Rectal smooth muscle tissue (tissue), 1 donor: ENCODE results near the gene SPTBN2.

ENCODE experiments used
- H3K27ac ChIP-seq: one replicate; pipeline ENCODE4 v1.7.0; 2013; ENCODE audit warnings: low read depth, low read length, inconsistent platforms
- H3K27me3 ChIP-seq: one replicate; pipeline ENCODE4 v1.7.0; 2013; ENCODE audit warnings: low read length; ENCODE audit not compliant: control insufficient read depth, insufficient read depth
- H3K36me3 ChIP-seq: one replicate; pipeline ENCODE4 v1.7.0; 2013; ENCODE audit warnings: low read length; ENCODE audit not compliant: control insufficient read depth, insufficient read depth
- H3K4me1 ChIP-seq: one replicate; pipeline ENCODE4 v1.7.0; 2013; ENCODE audit warnings: low read length; ENCODE audit not compliant: control insufficient read depth, insufficient read depth
- H3K4me3 ChIP-seq: one replicate; pipeline ENCODE4 v1.7.0; 2013; ENCODE audit warnings: low read length
- H3K9ac ChIP-seq: one replicate; pipeline ENCODE4 v1.7.0; 2013; ENCODE audit warnings: low read length

SPTBN2 gene

DNA sequence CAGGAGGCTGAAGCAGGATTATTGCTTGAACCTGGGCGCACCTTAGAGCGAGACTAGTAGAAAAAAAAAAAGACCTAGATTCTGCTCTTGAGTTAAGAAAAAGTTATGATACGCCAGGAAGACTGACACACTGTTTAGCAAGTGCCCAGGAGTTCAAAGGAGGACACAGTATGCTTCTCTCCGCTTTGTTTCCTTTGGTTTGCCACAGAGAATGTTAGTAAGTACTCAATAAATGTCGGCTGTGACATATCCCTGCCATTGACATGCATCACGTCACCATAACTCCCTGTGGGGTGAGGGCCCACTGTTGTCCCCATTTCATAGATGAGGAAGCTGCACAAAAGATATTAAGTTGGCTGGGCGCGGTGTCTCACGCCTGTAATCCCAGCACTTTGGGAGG lies 7.1 kb downstream of the SPTBN2 start:
- no peaks in the 10 kb centered on the region for H3K4me1 ChIP-seq

DNA sequence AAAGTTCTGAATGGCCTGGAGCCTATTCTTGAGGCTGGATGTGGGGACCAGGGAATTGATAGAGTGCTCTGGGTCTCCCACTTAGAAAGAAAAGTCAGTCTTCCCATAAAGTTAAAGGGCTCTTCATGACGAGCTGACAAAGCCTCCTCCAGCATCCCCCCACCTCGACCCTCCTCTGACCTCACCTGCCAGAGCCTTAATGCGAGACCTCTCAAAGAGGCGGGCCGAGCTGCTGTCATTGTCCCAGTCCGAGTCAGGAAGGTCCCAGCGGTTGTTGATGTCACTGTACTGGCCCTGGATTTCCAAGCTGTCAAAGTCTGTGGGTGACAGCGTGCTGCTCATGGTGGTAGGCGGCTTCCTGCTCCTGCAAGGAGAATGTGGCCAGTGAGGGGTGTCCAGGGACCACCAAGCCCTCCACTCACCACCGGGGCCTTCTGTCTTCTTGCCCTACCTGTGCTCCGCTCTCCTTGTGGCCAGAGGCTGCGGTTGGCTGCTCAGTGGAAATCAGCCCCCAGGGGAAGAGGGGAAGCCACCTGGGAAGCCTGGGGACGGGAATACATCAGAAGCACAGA lies 8.0 kb downstream of the SPTBN2 start:
- no peak overlapping the region for H3K4me3 ChIP-seq
- no peak overlapping the region for H3K9ac ChIP-seq
- H3K27ac ChIP-seq = no peak overlapping the region
- peaks cover 4% of the 10 kb centered on the region for H3K27me3 ChIP-seq
- H3K4me1 ChIP-seq = no peaks in the 10 kb centered on the region
- H3K36me3 ChIP-seq = no peaks in the 10 kb centered on the region

More for the DNA sequence above, 7.1 kb downstream of the SPTBN2 start:
- Histone ChIP-seq H3K9ac (no peak overlapping the region), H3K4me3 (no peak overlapping the region), H3K36me3 (no peaks in the 10 kb centered on the region), H3K27me3 (peaks cover 7% of the 10 kb centered on the region), H3K27ac (no peak overlapping the region)

DNA sequence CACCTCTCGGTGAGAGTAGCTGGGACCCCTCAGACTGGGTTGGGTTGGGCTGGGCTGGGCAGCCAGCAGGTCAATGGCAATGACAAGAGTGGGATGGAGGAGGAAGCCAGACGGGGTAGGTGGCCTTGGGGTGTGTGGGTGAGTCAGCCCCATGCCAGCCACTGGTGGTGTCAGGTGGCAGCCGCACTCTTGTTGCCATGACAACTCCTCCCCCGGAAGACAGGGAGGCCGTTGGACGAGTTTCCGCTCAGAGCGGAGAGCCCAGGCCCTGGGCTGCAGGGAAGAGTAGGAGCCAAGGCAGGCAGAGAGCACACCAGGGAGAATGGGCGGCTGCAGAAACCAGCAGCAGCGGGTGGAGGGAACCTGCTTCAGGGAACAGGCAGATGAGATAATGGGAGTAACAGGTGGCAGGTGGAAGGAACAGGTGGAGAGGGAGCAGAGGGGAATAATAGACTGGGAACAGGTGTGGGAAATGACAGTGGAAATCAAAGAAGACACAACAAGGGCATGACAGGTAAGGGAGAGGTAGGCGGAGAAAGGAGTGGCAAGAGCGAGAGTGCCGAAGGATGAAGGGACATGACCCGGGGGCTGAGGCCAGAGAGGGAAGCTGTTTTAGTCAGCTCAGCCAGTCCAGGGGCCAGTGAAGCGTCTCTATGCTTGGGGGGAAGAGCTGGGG lies 8.7 kb downstream of the SPTBN2 start:
- peaks cover 4% of the 10 kb centered on the region for H3K27me3 ChIP-seq
- H3K4me3 ChIP-seq = no peak overlapping the region
- H3K27ac ChIP-seq = no peak overlapping the region
- H3K9ac ChIP-seq = no peak overlapping the region
- H3K36me3 ChIP-seq = no peaks in the 10 kb centered on the region
- no peaks in the 10 kb centered on the region for H3K4me1 ChIP-seq

DNA sequence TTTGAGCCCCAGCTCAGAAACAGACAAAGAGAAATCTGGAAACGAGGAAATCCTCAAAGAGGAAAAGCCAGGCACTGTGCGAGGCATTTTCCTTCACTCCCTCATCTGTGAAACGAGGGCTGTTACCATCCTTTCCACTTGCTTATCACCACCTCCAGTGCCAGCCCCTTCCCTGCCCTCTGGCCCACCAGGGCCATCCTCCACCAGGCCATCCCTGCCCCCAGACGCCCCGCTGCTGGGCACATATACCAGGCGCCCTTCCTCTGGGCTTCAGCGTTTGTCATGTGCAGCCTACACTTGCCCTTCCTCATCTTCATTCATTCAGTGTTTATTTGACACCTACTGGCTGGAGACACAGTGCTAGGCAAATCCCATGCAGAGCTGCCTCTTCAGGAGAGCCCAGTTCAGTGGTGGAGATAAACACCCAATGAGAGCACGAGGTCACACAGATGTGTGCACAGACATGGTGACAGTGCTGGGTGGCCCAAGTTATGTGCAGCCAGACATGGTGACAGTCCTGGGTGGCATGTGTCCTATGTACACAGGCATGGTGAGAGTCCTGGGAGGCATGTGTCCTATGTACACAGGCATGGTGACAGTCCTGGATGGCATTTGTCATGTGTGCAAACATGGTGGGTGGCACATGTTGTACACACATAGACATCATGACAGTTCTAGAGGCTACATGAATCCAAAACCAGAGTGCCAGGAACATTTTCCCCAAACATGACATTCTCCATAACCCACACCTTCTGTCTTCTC lies 9.7 kb downstream of the SPTBN2 start:
- no peaks in the 10 kb centered on the region for H3K36me3 ChIP-seq
- H3K27ac ChIP-seq = no peak overlapping the region
- no peak overlapping the region for H3K9ac ChIP-seq
- no peak overlapping the region for H3K4me3 ChIP-seq
- no peaks in the 10 kb centered on the region for H3K4me1 ChIP-seq
- H3K27me3 ChIP-seq = peaks cover 1% of the 10 kb centered on the region

DNA sequence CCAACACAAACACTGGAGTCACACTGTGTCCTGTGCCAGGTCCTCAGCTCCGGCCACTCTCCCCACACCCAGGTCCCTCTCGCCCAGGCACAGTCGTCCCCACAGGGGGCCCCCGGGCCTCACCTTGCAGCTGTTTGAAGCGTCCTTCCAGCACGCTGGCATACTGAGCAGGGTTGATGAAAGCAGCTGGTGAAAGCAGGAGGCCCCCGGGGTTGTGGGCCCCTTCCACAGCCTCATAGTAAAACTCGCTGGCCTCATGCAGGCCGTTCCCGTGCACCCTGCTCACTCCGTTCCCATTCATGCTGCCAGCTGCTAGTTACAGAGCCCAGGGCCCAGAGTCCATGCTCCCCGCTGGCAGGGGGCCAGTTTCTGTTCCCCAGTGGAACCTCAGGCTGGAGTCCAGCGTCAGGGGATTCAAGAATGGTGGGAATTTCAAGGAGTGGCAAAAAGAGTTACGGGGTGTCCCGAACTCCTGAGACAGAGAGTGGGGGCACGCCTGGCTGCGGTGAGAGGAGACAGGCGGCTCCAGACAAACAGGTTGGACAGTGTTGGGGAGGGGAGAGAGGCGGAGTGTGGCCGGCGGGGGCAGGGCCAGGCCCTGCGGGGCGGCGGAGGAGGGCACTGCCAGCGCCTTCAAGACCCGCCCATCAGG lies 10.6 kb downstream of the SPTBN2 start:
- Histone ChIP-seq H3K27me3 (no peaks in the 10 kb centered on the region), H3K4me1 (no peaks in the 10 kb centered on the region), H3K9ac (no peak overlapping the region), H3K4me3 (no peak overlapping the region), H3K36me3 (no peaks in the 10 kb centered on the region), H3K27ac (no peak overlapping the region)

DNA sequence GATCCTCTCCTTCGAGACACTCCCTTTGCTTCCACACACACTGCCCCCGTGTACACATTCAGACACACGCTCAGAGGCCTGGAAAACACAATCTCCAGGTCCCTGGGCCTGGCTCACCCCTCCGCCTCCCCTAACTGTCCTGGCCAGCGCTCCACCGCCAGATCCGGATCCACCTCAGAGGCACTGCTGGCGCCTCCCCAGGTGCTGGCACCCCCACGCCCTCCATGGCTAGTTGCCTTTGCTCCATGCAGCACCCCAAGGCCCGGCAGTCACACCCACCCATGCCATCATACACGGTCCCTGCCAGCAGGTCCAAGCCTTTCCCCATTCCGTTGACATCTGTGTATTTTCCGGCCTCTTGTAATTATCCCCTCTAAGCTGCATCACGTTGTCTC lies 11.1 kb downstream of the SPTBN2 start:
- H3K9ac ChIP-seq = no peak overlapping the region
- H3K27me3 ChIP-seq = no peaks in the 10 kb centered on the region
- no peak overlapping the region for H3K4me3 ChIP-seq
- H3K4me1 ChIP-seq = no peaks in the 10 kb centered on the region
- no peak overlapping the region for H3K27ac ChIP-seq
- H3K36me3 ChIP-seq = no peaks in the 10 kb centered on the region

DNA sequence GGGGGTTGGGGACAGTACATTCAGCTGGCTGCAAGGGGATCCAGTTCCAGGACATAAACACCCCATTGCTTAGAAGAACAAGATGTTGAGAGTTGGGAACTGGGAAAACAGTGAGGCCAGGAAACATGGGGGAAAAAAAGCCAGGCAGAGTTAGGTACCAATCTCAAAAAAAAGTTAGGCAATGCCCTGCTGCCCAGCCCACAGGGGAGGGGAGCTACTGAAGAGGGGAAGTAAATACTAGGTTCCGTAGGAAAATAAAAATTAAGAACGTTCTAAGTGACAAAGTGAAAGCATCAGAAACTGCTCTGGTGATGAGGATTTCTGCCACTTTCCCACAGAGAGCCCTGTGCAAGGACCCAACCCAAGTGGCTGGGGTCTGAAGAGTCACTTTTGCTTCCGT lies 12.0 kb downstream of the SPTBN2 start:
- H3K36me3 ChIP-seq = no peaks in the 10 kb centered on the region
- H3K27ac ChIP-seq = no peak overlapping the region
- H3K27me3 ChIP-seq = no peaks in the 10 kb centered on the region
- no peaks in the 10 kb centered on the region for H3K4me1 ChIP-seq
- H3K9ac ChIP-seq = no peak overlapping the region
- no peak overlapping the region for H3K4me3 ChIP-seq

DNA sequence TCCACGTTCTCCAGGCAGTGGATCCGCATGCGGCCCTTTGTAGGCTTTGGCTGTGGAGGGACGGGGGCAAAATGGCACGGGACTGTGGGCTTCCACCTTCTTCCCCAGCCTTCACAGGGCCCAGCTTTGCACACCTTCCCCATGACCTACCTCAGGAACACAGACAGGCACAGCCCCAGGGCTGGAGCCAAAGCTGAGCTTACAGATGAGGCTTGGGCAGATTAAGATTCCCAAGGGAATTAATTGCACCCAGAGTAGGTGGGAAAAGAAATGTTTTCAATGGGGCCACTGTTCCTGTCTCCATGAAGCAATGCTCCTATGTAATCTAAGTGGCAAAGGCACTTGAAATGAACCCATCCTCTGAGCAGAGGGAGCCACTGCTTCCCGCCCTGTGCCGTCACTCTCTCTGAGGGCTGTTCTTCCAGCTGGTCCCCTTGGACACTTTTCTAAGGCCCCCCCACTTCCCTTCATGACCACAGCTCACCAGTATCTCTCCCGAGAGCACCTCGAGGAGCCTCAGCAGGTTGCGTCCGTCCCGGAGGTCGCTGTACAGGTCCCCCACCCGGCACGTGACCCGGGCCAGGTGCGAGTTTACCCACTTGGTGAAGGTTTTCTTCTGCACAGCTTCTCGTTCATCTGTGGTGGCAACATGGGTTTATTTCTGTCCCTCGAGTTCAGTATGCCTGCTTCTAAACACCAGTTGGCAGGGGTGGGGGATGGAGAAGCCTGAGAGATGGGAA lies 13.5 kb downstream of the SPTBN2 start:
- Histone ChIP-seq H3K9ac (no peak overlapping the region), H3K4me3 (no peak overlapping the region), H3K4me1 (no peaks in the 10 kb centered on the region), H3K36me3 (no peaks in the 10 kb centered on the region), H3K27me3 (no peaks in the 10 kb centered on the region), H3K27ac (no peak overlapping the region)

DNA sequence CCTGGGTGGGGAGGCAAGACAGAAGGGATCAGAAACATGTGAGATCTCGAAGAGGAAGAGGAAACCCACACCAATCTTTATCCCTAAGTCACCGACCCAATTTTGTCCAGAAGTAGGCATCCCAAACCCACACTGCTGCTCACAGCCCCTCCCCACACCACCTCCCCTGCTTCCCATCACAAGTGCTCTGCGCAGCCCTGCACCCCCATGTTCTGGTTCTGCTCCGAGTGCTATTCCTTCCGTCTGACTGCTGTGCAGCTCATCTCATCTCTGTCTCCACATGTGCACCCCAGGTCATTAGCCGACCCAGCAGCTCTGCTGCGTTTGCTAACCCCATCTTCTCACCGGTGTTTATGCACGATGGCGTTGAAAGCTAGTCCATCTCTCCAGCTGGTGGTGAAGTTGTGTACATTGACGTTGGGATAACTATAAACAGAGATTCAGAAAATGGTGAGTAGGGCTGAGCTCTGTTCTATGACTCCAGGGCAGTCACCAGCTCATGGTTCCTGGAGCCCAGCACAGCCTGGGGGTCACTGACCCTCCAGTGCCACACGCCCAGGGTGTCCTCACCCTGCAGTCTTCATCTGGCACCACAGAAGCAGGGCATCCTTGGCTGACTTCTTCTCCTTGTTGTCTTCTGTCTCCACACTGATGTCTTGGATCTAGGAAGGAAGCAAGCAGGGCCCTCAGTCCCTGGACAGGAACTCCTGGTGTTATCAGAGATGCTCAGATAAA lies 15.1 kb downstream of the SPTBN2 start:
- no peaks in the 10 kb centered on the region for H3K36me3 ChIP-seq
- H3K9ac ChIP-seq = no peak overlapping the region
- no peaks in the 10 kb centered on the region for H3K27me3 ChIP-seq

DNA sequence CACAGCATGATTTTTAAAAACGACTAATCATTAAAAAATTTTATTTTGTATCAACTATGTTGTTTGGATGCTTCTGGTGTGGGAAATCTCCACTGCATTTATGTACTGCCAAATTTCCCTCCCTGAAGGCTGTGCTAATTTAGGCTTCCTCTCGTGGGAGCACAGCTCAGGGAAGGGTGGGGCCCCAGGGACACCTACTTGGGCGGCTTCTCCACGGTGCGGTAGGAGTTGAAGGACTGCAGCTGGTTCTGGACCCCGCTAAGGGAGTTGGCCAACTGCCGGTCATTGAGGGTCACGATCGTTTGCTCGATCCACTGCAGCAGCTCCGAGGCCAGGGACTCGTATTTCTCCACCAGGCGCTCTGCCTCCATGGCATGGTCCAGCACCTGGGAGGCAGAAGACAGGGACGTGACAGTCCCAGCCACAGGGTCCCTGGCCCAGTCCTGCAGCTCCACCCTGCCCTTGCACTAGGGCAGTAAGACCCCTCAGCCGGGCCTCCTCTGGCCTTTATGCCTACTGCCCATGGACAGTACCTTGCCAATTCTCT lies 18.6 kb downstream of the SPTBN2 start:
- H3K36me3 ChIP-seq = no peaks in the 10 kb centered on the region
- no peak overlapping the region for H3K9ac ChIP-seq
- no peak overlapping the region for H3K4me3 ChIP-seq
- no peaks in the 10 kb centered on the region for H3K4me1 ChIP-seq
- no peaks in the 10 kb centered on the region for H3K27me3 ChIP-seq
- H3K27ac ChIP-seq = no peak overlapping the region

More for the DNA sequence above, 15.1 kb downstream of the SPTBN2 start:
- no peaks in the 10 kb centered on the region for H3K4me1 ChIP-seq
- H3K4me3 ChIP-seq = no peak overlapping the region
- H3K27ac ChIP-seq = no peak overlapping the region

DNA sequence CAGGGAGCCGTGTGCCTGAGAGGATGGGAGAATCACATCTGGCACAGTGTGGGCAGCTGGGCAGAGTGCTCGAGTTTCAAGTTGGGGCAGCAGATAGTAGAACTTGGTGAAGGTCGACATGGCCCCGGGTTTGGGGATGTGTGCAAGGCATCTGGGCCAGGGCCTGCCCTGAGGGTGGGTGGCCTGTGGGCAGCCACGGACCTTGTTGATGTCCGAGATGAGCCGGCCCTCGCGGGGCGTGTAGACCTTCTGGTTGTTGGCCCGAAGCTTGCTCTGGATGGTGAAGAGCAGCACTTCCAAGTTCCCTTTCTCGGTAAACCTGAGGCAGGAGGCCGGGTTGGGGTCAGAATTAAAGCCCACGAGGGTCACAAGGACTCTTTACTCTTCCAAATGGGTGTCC lies 20.3 kb downstream of the SPTBN2 start:
- Histone ChIP-seq H3K9ac (no peak overlapping the region), H3K4me1 (no peaks in the 10 kb centered on the region), H3K27ac (no peak overlapping the region), H3K4me3 (no peak overlapping the region), H3K27me3 (no peaks in the 10 kb centered on the region), H3K36me3 (no peaks in the 10 kb centered on the region)
